Mucosa of rectum (tissue), 2 donors: ENCODE data around the gene ENTPD1.
"Not testable (repeated sequence)": the region's sequence is repeated elsewhere in the genome, so short reads cannot be mapped to it uniquely, and the experiment has no call there.

Experiments
- H3K27ac ChIP-seq, 2 donors: one replicate each; pipeline ENCODE4 v1.7.0; 2013; ENCODE audit warnings: inconsistent platforms in 2 of 2, low read depth in 2 of 2, low read length in 2 of 2
- H3K27me3 ChIP-seq, 2 donors: one replicate each; pipeline ENCODE4 v1.7.0; 2013; ENCODE audit warnings: low read length in 2 of 2; ENCODE audit not compliant: control insufficient read depth in 2 of 2, insufficient read depth in 2 of 2
- H3K36me3 ChIP-seq, 2 donors: one replicate each; pipeline ENCODE4 v1.7.0; 2013; ENCODE audit warnings: low read length in 2 of 2; ENCODE audit not compliant: control insufficient read depth in 2 of 2, insufficient read depth in 2 of 2
- H3K4me1 ChIP-seq, 2 donors: one replicate each; pipeline ENCODE4 v1.7.0; 2013; ENCODE audit warnings: low read length in 2 of 2, mild to moderate bottlenecking in 1 of 2; ENCODE audit not compliant: control insufficient read depth in 2 of 2, insufficient read depth in 2 of 2
- H3K4me3 ChIP-seq, 2 donors: one replicate each; pipeline ENCODE4 v1.7.0; 2013; ENCODE audit warnings: low read length in 2 of 2
- H3K9ac ChIP-seq, 2 donors: one replicate each; pipeline ENCODE4 v1.7.0; 2013; ENCODE audit warnings: low read length in 2 of 2, low read depth in 1 of 2, mild to moderate bottlenecking in 1 of 2
- H3K9me3 ChIP-seq, 2 donors: one replicate each; pipeline ENCODE4 v1.7.0; 2013; ENCODE audit warnings: low read length in 2 of 2; ENCODE audit not compliant: control insufficient read depth in 2 of 2
- donor health status: healthy.
- donor health status: Normal muscosa, but diverticular disease.

ENTPD1 gene

DNA sequence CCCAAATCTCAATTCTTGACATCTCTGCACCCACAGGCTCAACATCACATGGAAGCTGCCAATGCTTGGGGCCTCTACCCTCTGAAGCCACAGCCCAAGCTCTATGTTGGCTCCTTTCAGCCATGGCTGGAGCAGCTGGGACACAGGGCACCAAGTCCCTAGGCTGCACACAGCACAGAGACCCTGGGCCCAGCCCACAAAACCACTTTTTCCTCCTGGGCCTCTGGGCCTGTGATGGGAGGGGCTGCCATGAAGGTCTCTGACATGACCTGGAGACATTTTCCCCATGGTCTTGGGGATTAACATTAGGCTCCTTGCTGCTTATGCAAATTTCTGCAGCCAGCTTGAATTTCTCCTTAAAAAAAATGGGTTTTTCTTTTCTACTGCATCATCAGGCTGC lies 118.8 kb downstream of the ENTPD1 start:
- H3K9me3 ChIP-seq, H3K27ac ChIP-seq, H3K4me1 ChIP-seq, H3K4me3 ChIP-seq, H3K27me3 ChIP-seq, H3K9ac ChIP-seq: not testable (repeated sequence)
- H3K36me3 ChIP-seq = peaks cover 0 to 16% of the 10 kb centered on the region in 2 donors

DNA sequence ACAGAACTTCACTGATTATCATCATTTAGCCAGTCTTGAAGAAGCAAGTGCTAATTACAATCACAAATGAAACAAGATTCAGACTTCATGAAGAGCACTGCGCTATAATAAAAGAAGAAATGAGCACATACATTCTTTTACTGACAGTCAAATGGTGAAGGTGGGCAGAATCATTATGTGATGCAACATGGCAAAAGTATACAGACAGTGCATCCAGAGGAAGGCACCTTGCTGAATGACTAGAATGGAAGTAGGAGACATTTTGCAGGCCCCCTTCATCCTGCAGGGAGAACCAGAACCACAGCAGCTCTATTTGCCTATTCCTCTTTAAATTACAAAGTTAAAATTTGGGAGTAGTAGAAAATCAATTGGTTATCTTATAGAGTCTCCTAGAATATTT lies 120.8 kb downstream of the ENTPD1 start:
- peaks cover 0 to 3% of the 10 kb centered on the region in 2 donors for H3K9me3 ChIP-seq
- no peak overlapping the region for H3K9ac ChIP-seq
- no peaks in the 10 kb centered on the region for H3K4me1 ChIP-seq
- no peak overlapping the region for H3K27ac ChIP-seq
- no peak overlapping the region for H3K4me3 ChIP-seq
- peaks cover 0 to 10% of the 10 kb centered on the region in 2 donors for H3K36me3 ChIP-seq
- H3K27me3 ChIP-seq = no peaks in the 10 kb centered on the region

DNA sequence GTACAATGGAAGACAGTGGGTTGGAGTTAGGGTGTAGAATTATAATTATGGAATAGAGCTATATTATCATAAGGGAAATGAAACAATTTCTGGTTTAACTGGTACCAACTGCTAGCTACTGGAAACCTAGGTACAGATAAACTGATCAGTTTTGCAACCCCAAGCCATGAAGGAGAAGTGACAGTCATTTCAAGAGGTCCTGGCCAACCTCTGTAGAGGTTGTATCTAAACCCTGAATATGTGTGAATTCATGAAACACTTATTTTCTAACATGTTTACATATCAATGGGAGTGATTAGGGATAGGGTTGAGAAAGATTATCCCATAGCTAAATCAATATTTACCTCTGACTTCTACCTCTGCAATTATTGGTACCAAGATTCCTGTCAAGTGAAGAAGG lies 121.9 kb downstream of the ENTPD1 start:
- Histone ChIP-seq H3K4me3 (no peak overlapping the region), H3K27ac (no peak overlapping the region), H3K36me3 (peaks cover 0 to 7% of the 10 kb centered on the region in 2 donors), H3K27me3 (no peaks in the 10 kb centered on the region), H3K4me1 (no peaks in the 10 kb centered on the region), H3K9me3 (peaks cover 0 to 3% of the 10 kb centered on the region in 2 donors), H3K9ac (no peak overlapping the region)

DNA sequence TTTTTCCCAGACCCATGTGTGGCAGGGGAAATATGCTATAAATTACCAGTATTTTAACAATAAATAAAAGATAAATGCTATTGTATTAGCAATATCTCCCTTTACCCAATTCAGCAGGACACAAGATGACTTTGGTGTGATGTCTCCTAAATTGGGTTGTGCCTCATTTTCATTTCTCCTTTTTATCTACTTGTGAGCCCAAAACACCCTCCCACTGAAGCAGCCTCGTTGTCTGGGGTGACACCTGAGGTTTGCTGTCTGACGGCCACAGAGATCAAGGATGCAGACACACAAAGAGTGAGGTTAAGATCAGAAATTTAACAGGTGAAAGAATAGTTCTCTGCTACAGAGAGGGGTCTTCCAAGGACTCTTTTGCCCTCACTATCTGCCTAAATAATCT lies 124.7 kb downstream of the ENTPD1 start:
- Histone ChIP-seq H3K27ac (no peak overlapping the region), H3K4me1 (no peaks in the 10 kb centered on the region), H3K27me3 (no peaks in the 10 kb centered on the region), H3K9ac (no peak overlapping the region), H3K4me3 (no peak overlapping the region), H3K9me3 (no peaks in the 10 kb centered on the region), H3K36me3 (no peaks in the 10 kb centered on the region)

DNA sequence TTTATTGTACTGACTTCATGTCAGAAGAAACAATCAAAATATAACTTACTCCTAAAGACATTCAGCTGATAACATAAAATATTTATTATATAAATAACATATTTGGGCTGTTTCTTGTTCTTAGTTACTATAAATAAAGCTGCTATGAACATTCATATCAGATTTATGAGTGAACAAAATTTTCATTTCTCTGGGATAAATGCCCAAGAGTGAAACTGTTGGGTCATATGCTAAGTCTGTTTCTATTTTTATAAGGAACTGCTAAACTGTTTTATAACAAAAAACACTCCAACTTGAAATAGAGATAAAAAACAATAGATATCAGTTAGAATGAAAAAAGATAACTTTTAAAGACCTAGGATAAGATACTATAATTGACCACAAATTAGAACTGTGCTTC lies 125.4 kb downstream of the ENTPD1 start:
- no peaks in the 10 kb centered on the region for H3K4me1 ChIP-seq
- H3K9ac ChIP-seq = no peak overlapping the region
- no peaks in the 10 kb centered on the region for H3K36me3 ChIP-seq
- no peak overlapping the region for H3K27ac ChIP-seq
- H3K4me3 ChIP-seq = no peak overlapping the region
- H3K27me3 ChIP-seq = no peaks in the 10 kb centered on the region
- no peaks in the 10 kb centered on the region for H3K9me3 ChIP-seq

DNA sequence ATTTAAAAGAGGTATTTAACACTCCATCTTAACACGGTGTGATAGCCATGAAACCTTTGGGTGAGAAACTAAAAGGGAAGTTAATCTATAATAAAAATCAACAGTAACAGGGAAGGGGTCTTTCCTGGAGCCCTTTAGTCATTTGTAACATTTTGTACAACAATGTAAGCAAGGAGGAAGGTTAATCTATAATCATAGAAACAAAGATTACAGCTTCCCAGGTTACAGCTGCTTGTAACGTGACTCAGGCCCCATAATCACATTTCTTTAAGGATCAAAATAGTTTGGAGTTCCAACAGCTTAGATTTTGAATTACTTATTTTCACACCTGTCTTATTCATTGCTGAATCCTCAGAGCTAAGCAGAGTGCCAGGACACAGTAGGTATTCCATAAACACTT lies 133.9 kb downstream of the ENTPD1 start:
- Histone ChIP-seq H3K27ac (no peak overlapping the region), H3K9me3 (no peaks in the 10 kb centered on the region), H3K9ac (no peak overlapping the region), H3K4me3 (no peak overlapping the region), H3K4me1 (no peaks in the 10 kb centered on the region), H3K36me3 (no peaks in the 10 kb centered on the region), H3K27me3 (no peaks in the 10 kb centered on the region)

DNA sequence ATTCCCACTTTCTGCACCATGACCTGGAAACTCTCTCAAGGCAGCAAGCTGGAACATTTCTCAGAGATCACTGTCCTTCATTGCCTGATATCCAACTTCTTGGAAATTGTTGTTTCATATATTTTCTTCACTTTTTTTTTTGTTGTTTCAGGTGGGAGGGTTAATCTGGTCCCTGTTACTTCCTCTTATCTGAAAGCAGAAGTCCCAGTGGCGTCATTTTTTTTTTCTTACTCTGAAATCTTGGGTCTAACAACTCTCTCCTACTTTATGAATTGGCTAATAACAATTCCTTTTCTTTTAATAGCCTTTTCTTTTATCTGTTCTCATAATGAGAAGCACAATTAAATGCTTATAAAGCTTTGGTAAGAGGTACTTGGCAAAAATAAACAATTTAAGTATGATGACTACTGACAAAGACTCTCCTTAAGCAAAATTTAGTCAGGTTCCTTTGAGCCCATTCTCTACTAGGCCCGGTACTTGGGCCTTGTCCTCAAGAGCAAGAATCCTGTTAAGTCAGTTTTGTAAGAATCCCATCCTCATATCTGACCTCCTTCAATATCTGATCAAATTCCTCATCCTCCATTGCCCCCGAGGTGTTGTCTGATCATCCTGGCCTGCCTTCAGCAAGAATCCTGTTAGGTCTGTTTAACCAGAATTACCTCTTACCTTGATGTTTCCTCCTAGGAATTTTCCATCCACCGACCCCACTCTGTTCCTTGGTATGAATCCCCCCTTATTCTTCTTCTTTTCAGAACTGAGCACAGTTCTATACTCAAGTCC lies 140.3 kb downstream of the ENTPD1 start:
- H3K4me3 ChIP-seq = no peak overlapping the region
- H3K27me3 ChIP-seq = no peaks in the 10 kb centered on the region
- no peaks in the 10 kb centered on the region for H3K9me3 ChIP-seq
- peaks cover 0 to 3% of the 10 kb centered on the region in 2 donors for H3K4me1 ChIP-seq
- H3K36me3 ChIP-seq = peaks cover 0 to 3% of the 10 kb centered on the region in 2 donors
- H3K9ac ChIP-seq = no peak overlapping the region
- no peak overlapping the region for H3K27ac ChIP-seq

DNA sequence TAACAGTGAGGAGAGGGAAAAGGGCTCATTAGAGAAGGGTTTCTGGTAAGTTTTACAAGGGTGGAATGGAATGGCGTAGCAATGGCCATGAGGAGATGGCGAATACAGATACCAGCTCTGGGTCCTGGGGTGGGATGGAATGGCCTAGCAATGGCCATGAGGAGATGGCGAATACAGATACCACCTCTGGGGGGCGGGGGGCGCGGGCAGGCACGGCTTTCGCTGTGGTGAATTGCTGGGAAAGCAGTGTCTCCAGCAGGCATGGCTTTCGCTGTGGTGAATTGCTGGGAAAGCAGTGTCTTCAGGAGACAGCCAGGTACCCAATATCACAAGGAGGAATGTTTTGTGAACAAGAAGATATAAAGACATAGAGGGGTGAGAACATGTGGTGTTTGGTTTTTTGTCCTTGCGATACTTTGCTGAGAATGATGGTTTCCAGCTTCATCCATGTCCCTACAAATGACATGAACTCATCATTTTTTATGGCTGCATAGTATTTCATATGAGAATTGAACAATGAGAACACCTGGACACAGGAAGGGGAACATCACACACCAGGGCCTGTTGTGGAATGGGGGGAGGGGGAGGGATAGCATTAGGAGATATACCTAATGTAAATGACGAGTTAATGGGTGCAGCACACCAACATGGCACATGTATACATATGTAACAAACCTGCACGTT lies 150.1 kb downstream of the ENTPD1 start:
- not testable (repeated sequence) for H3K9ac ChIP-seq, H3K9me3 ChIP-seq, H3K36me3 ChIP-seq, H3K27ac ChIP-seq, H3K4me3 ChIP-seq, H3K4me1 ChIP-seq, H3K27me3 ChIP-seq

DNA sequence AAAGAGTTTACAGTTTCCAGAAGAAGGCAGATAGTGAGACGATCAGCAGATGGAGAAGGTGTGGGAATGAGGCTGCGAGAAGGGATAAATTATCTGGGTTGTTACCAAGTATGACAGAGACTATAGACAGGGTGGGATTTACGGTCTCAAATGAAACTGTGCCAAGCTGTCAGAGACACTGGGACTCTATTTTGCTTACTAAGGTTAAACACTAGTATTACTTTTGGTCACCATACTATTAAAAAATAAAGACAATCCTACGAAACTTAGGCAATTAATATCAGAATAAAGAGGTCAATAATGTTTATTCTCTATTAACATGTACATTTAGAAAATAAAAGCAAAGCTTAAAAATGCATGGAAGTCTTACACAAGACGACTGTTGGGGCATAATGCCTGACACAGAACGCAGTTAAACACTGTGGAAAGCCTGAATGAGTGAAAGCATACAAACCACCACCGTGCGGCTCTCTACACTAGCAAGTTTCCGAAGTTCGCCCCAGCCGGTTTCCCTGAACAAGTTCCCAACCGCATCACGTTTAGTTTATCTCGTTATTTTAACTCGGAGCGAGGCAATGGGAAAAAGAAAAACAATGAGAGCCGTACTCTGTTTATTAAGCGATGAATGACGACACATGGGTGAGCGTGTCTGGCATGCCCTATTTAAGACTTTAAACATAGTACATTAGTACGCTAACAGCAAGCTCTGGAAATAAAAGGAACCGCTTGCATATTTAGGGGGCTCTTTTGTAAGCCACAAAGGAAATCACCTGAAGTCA lies 150.9 kb downstream of the ENTPD1 start:
- H3K9me3 ChIP-seq = no peaks in the 10 kb centered on the region
- H3K4me1 ChIP-seq = peaks cover 0 to 6% of the 10 kb centered on the region in 2 donors
- H3K27me3 ChIP-seq = no peaks in the 10 kb centered on the region
- H3K36me3 ChIP-seq = peaks cover 0 to 2% of the 10 kb centered on the region in 2 donors
- H3K4me3 ChIP-seq = peak overlapping the region; percentile 86 to 87
- H3K9ac ChIP-seq = peak overlapping the region; percentile 61 to 64
- H3K27ac ChIP-seq = peak overlapping the region; percentile 70 to 77
